ES-I3 (cell line): ENCODE results near the gene RECK.
A peak's percentile ranks its signal among the peaks of the same experiment; 100 is the strongest.
"Not testable (repeated sequence)": the region's sequence is repeated elsewhere in the genome, so short reads cannot be mapped to it uniquely, and the experiment has no call there.

Experiments
- H3K36me3 ChIP-seq: 2 replicates; pipeline ENCODE4 v1.6.1; 2013; ENCODE audit warnings: mild to moderate bottlenecking, low read length, control low read depth, moderate library complexity; ENCODE audit not compliant: insufficient read depth
- H3K4me1 ChIP-seq: 2 replicates; pipeline ENCODE4 v1.6.1; 2013; ENCODE audit warnings: mild to moderate bottlenecking, control low read depth, low read length; ENCODE audit not compliant: insufficient read depth
- H3K9ac ChIP-seq: 2 replicates; pipeline ENCODE4 v1.6.1; 2013; ENCODE audit warnings: low read depth, mild to moderate bottlenecking, low read length, moderate library complexity
- H3K9me3 ChIP-seq: 2 replicates; pipeline ENCODE4 v1.6.1; 2013; ENCODE audit warnings: mild to moderate bottlenecking, low read length, moderate library complexity; ENCODE audit not compliant: control insufficient read depth, insufficient read depth

RECK gene

GRCh38 chr9:36150574-36151315 is 114.0 kb downstream of the RECK start:
- Histone ChIP-seq H3K9ac (no peak overlapping the region), H3K4me1 (no peaks in the 10 kb centered on the region; the same call in 1 of the 2 replicates), H3K9me3 (no peaks in the 10 kb centered on the region), H3K36me3 (no peaks in the 10 kb centered on the region)

GRCh38 chr9:36151316-36152210 is 114.8 kb downstream of the RECK start:
- H3K9me3 ChIP-seq, result peaks cover 3% of the 10 kb centered on the region; the same call in 1 of the 2 replicates
- no peak overlapping the region for H3K9ac ChIP-seq
- no peaks in the 10 kb centered on the region for H3K36me3 ChIP-seq
- H3K4me1 ChIP-seq, result no peaks in the 10 kb centered on the region; the same call in 1 of the 2 replicates

- Histone ChIP-seq H3K36me3 (no peaks in the 10 kb centered on the region), H3K4me1 (no peaks in the 10 kb centered on the region; the same call in 1 of the 2 replicates), H3K9ac (no peak overlapping the region), H3K9me3 (peaks cover 6% of the 10 kb centered on the region; the same call in 1 of the 2 replicates)
Observed at GRCh38 chr9:36152741-36153438, 116.2 kb downstream of the RECK start.

GRCh38 chr9:36153746-36154145 is 117.0 kb downstream of the RECK start:
- no peaks in the 10 kb centered on the region for H3K36me3 ChIP-seq
- H3K9ac ChIP-seq, result no peak overlapping the region
- no peaks in the 10 kb centered on the region; the same call in 1 of the 2 replicates for H3K4me1 ChIP-seq
- H3K9me3 ChIP-seq, result peaks cover 6% of the 10 kb centered on the region; the same call in 1 of the 2 replicates

GRCh38 chr9:36154331-36154952 is 117.7 kb downstream of the RECK start:
- Histone ChIP-seq H3K9me3 (peaks cover 6% of the 10 kb centered on the region; the same call in 1 of the 2 replicates), H3K36me3 (no peaks in the 10 kb centered on the region), H3K4me1 (no peaks in the 10 kb centered on the region; the same call in 1 of the 2 replicates), H3K9ac (no peak overlapping the region)

- no peak overlapping the region for H3K9ac ChIP-seq
Observed at GRCh38 chr9:36156116-36156515, 119.4 kb downstream of the RECK start.

GRCh38 chr9:36158122-36158521 is 121.4 kb downstream of the RECK start:
- peaks cover 6% of the 10 kb centered on the region; the same call in 1 of the 2 replicates for H3K9me3 ChIP-seq
- H3K4me1 ChIP-seq, result peaks cover 11% of the 10 kb centered on the region
- no peaks in the 10 kb centered on the region for H3K36me3 ChIP-seq
- H3K9ac ChIP-seq, result no peak overlapping the region

More at GRCh38 chr9:36156116-36156515, 119.4 kb downstream of the RECK start:
- peaks cover 6% of the 10 kb centered on the region; the same call in 1 of the 2 replicates for H3K9me3 ChIP-seq
- no peaks in the 10 kb centered on the region for H3K36me3 ChIP-seq
- no peaks in the 10 kb centered on the region; the same call in 1 of the 2 replicates for H3K4me1 ChIP-seq

- H3K36me3 ChIP-seq, result no peaks in the 10 kb centered on the region
- peaks cover 6% of the 10 kb centered on the region; the same call in 1 of the 2 replicates for H3K9me3 ChIP-seq
- no peak overlapping the region for H3K9ac ChIP-seq
- H3K4me1 ChIP-seq, result peaks cover 17% of the 10 kb centered on the region
Observed at GRCh38 chr9:36158917-36159316, 122.2 kb downstream of the RECK start.

GRCh38 chr9:36159509-36159908 is 122.8 kb downstream of the RECK start:
- H3K4me1 ChIP-seq, result peaks cover 20% of the 10 kb centered on the region
- H3K9ac ChIP-seq, H3K9me3 ChIP-seq, H3K36me3 ChIP-seq: not testable (repeated sequence)

- not testable (repeated sequence) for H3K9me3 ChIP-seq, H3K36me3 ChIP-seq, H3K9ac ChIP-seq
- H3K4me1 ChIP-seq, result peaks cover 25% of the 10 kb centered on the region
Observed at GRCh38 chr9:36160126-36160525, 123.4 kb downstream of the RECK start.

- peaks cover 6% of the 10 kb centered on the region; the same call in 1 of the 2 replicates for H3K9me3 ChIP-seq
- peaks cover 25% of the 10 kb centered on the region for H3K4me1 ChIP-seq
- no peaks in the 10 kb centered on the region for H3K36me3 ChIP-seq
- H3K9ac ChIP-seq, result no peak overlapping the region
Observed at GRCh38 chr9:36161187-36161586, 124.5 kb downstream of the RECK start.

GRCh38 chr9:36162211-36162738 is 125.6 kb downstream of the RECK start:
- Histone ChIP-seq H3K9ac (no peak overlapping the region), H3K4me1 (peaks cover 25% of the 10 kb centered on the region), H3K36me3 (no peaks in the 10 kb centered on the region), H3K9me3 (no peaks in the 10 kb centered on the region)

- Histone ChIP-seq H3K9ac (peak overlapping the region; percentile 34), H3K36me3 (no peaks in the 10 kb centered on the region), H3K9me3 (no peaks in the 10 kb centered on the region), H3K4me1 (peaks cover 25% of the 10 kb centered on the region)
Observed at GRCh38 chr9:36163049-36163785, 126.5 kb downstream of the RECK start.
